DMS153 treated with DMSO at 0.1 percent for 48 hours (cell line): ENCODE results near the gene TMOD1.
"Not testable (repeated sequence)": the region's sequence is repeated elsewhere in the genome, so short reads cannot be mapped to it uniquely, and the experiment has no call there.

Experiments
- DNase-seq: peaks from one replicate; lab custom pipeline; 2025; ENCODE audit not compliant: unreplicated experiment; lab: John Stamatoyannopoulos, UW

Gene TMOD1

GRCh38 chr9:97564291-97565175 lies 63.1 kb downstream of the TMOD1 start:
- peak; percentile 23 for DNase-seq

DNA sequence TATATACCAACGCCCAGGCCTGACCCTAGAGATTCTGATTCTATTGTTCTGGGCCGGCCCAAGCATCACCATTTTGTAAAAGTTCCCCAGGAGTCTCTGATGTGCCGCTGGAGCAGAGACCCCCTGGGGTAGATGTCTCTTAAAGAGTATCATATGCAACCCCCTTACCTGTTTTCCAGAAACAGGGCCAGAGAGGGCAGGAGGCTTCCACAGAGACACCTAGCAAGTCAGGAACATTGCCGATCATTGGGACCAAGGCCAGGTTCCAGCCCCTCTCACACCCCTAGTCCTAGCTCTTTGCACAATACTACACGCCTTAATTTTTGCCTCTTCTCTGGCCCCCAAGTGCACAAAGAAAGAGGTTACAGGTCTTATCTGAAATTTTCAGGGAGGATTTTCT lies 63.8 kb downstream of the TMOD1 start:
- DNase-seq: no peak

GRCh38 chr9:97567182-97567893 lies 65.9 kb downstream of the TMOD1 start:
- DNase-seq: no peak

GRCh38 chr9:97567894-97568202 lies 66.4 kb downstream of the TMOD1 start:
- no peak for DNase-seq

GRCh38 chr9:97568461-97569275 lies 67.2 kb downstream of the TMOD1 start:
- no peak for DNase-seq

DNA sequence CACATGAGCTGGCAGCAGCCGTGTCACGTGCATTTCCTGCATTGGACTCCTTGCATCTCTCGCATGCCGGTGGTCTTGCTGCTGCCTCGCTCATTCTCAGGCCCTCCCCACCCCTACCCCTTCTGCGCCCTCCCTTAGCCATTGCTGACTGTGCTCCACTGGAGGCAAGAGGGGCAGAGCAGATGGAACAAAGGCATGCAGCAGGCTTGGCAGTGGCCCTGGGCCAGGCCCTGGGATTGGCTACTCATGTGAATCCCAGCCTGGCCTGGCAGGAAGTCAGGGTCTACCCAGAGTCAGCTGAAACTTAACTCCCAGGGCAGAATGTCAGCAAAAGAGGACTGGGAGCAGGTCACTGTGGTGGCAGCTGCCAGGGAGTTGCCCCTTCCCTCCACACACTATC lies 69.4 kb downstream of the TMOD1 start:
- DNase-seq: no peak

DNA sequence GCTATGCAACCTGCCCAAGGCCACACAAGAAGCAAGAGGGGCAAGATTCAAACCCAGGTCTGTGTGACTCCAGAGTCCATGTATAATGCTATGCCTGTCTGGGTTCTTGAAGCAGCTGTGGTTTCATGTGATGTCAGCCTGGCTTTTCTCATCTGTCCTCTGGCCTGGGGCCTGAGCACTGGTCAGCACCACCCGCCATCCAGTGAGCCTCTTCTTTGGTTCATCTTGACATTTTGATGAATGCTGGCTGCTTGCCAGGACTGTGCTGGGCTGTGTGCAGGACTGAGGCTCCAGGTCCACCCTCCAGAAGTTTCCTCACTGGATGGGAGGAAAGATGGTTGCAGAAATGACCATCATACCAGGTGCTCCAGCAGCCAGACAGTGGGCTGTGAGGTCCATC lies 70.2 kb downstream of the TMOD1 start:
- DNase-seq: no peak

DNA sequence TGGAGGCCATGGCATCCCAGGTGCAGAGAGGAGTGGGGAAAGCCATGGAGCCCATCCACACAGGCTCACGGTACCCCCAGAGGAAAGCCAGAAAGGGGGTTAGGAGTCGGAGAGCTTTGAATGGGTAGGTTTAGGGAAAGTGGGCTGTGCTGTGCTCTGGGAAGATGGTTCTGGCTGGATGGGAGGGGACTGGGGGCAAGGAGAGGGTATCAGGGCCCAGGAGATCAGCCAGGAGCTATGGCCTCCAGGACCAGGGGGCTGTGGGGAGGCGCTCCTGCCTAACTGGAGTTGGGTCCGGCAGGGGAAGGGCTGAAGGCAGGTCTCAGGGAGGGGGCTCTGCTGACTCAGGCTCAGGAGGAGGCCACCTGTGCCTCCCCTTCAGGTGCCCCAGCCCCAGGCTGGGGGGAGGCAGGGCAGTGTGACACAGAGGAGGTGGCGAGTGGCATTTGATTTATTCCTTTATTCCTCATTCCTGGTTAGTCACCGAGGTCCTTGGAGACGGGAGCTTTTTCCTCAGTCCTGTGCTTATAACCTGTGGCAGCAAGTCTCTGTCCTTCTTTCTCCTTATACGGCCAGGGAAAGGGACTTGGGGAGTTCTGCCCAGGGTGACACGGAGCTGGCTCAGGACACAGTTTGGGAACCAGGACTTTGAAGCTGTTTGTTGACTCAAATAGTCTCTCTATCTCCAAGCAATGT lies 70.9 kb downstream of the TMOD1 start:
- no peak for DNase-seq

DNA sequence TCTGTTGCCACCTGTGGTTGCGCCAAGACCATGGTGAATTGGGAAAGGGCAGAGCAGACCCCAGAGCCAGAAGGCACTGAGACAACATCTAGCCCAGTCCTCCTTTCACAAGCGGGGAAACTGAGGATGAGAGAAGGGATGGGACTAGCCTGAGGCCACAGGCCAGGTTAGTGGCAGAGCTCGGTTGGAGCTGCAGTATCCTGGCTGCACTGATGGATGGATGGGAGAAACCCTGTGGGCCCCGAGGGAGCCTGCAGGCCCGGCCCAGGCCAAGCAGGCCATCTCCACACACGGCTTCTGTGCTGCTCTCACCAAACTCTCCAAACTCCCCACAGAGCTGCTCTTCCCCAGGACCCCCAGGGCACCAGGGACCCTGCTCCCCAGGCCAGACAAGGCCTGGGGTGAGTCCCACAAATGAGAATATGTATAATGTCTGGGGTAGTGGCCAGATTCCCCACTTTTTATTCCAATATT lies 71.5 kb downstream of the TMOD1 start:
- DNase-seq: no peak

GRCh38 chr9:97573482-97574073 lies 72.1 kb downstream of the TMOD1 start:
- no peak for DNase-seq

DNA sequence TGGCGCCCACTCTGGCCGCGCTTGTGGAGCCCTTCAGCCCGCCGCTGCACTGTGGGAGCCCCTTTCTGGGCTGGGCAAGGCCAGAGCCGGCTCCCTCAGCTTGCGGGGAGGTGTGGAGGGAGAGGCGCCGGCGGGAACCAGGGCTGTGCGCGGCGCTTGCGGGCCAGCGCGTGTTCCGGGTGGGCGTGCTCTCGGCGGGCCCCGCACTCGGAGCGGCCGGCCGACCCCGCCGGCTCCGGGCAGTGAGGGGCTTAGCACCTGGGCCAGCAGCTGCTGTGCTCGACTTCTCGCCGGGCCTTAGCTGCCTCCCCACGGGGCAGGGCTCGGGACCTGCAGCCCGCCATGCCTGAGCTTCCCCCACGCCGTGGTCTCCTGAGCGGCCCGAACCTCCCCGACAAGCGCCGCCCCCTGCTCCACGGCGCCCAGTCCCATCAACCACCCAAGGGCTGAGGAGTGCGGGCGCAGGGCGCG lies 72.7 kb downstream of the TMOD1 start:
- not testable (repeated sequence) for DNase-seq

GRCh38 chr9:97574921-97575672 lies 73.6 kb downstream of the TMOD1 start:
- DNase-seq: not testable (repeated sequence)

DNA sequence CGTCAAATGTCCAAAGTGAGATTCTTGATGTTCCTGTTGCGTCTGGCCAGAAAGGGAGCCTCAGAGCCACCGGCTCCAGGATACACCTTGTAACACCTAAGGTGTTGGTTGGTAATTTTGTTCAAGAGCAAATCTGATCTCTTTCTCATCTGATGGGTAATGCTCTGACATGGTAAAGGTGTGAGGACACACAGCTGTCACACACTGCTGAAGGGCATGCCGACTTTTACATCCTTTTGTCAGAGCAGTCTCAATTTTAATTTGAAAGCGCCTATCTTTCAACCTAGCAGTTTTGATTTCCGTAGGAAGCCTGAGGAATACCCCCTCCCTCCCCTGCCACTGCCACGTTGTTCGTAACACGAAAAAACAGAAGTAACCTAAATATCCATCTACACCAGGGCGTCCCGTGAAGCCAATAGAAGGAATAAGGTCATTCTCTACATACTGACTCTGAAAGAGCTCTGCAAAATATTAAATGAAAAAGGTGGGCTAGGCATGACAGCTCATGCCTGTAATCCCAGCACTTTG lies 74.3 kb downstream of the TMOD1 start:
- no peak for DNase-seq

GRCh38 chr9:97577051-97577450 lies 75.6 kb downstream of the TMOD1 start:
- no peak for DNase-seq

GRCh38 chr9:97578846-97579245 lies 77.4 kb downstream of the TMOD1 start:
- no peak for DNase-seq

- DNase-seq: no peak
Observed at GRCh38 chr9:97579914-97580313, 78.4 kb downstream of the TMOD1 start.

- not testable (repeated sequence) for DNase-seq
Observed at GRCh38 chr9:97581590-97581989, 80.1 kb downstream of the TMOD1 start.

DNA sequence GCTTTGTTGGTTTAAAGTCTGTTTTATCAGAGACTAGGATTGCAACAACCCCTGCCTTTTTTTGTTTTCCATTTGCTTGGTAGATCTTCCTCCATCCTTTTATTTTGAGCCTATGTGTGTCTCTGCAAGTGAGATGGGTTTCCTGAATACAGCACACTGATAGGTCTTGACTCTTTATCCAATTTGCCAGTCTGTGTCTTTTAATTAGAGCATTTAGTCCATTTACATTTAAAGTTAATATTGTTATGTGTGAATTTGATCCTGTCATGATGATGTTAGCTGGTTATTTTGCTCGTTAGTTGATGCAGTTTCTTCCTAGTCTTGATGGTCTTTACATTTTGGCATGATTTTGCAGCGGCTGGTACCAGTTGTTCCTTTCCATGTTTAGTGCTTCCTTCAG lies 83.3 kb downstream of the TMOD1 start:
- DNase-seq: not testable (repeated sequence)

DNA sequence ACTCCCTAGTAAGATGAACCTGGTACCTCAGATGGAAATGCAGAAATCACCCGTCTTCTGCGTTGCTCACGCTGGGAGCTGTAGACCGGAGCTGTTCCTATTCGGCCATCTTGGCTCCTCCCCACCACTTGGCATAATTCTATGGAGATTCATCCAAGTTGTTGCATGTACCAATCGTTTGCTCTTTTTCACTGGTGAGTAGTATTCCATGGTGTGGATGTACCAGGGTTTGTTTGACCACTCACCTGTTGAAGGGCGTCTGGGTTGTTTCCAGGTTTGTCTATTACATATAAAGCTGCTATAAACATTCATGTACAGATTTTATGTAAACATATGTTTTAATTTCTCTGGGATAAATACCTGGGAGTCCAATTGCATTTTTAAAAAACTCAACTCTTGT lies 85.4 kb downstream of the TMOD1 start:
- not testable (repeated sequence) for DNase-seq
